Measurements from ENCODE around the gene SLC35B2.

SLC35B2 gene

DNA sequence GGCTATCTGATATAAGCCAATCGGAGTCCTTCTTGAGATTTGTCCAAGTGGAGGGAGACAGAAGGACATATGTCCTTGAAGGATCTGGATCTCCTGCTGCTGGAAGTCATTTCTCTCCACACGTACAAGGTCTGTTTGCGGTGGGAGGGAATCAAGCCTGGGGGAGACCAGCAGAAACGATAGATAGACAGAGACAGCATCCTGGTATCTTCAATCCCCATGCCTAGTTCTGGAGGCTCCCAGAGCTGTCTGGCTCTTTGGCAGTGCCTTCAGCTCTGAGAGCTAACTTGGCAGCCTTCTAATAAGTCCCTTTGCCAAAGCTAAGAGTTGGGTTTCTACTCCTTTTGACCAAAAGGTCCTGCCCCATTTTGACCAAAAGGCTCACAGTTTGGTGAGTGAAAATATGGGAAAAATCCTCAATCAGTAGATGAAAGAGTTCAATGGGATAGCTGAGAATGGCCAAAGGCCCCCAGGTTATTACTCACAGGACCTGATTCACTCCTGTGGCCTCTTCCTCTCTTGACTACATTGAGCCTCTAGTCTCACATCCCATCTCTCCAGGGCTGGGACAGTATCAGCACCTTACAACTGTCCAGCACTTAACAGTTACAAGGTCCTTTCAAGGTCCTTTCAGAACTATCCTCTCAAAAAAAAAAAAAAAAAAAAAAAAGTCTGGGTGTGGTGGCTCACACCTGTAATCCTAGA is 35.5 kb upstream of the SLC35B2 start:
- TF ChIP-seq, protein P1, sequence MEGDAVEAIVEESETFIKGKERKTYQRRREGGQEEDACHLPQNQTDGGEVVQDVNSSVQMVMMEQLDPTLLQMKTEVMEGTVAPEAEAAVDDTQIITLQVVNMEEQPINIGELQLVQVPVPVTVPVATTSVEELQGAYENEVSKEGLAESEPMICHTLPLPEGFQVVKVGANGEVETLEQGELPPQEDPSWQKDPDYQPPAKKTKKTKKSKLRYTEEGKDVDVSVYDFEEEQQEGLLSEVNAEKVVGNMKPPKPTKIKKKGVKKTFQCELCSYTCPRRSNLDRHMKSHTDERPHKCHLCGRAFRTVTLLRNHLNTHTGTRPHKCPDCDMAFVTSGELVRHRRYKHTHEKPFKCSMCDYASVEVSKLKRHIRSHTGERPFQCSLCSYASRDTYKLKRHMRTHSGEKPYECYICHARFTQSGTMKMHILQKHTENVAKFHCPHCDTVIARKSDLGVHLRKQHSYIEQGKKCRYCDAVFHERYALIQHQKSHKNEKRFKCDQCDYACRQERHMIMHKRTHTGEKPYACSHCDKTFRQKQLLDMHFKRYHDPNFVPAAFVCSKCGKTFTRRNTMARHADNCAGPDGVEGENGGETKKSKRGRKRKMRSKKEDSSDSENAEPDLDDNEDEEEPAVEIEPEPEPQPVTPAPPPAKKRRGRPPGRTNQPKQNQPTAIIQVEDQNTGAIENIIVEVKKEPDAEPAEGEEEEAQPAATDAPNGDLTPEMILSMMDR (IDR thresholded peaks at IDR 0.05) = no peak

DNA sequence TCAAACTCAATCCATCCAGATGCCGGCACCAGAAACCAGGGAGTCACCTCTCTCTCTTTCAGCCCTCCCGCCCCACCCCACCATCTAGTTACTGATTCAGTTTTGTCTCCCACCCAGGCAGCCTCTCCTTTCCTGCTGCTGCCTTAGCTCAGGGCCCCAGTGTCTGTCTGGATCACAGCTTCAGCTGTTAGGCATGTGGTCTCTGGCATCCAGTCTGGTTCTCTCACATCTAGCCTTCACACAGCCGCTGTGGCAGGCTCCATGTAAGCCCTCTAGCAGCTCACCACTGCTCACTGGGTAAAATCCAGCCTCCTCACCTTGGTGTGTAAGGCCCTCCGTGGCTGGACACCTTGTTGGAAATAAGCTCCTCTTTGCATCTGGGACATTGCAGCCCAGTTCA is 34.5 kb upstream of the SLC35B2 start:
- TF ChIP-seq, protein P1 (IDR thresholded peaks at IDR 0.05) = no peak

DNA sequence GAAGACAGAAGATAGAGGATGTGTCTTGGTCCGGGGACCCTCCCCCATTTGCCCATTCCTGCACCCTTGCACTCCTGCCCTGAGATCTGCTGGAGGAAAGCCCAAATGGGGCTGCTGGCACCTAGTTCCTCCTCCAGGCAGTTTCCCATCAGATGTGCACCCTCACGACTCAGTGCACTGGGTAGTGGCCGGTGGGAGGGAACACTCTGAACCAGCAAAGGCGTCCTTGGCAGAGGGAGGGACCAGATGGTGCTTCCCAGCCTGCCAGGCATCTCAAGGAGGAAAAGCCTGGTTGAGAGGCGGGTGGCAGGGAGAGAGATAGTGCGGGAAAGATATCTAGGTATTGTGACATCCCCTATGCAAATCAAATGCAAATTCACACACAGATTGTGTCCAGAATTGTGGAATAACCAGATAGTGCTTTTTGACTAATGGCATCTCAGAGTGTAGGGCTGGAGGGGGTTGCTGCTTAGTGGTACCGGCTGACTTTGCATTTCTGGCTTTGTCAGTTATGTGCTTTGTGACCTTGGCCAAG is 32.5 kb upstream of the SLC35B2 start:
- TF ChIP-seq, protein P1 (IDR thresholded peaks at IDR 0.05) = no peak

DNA sequence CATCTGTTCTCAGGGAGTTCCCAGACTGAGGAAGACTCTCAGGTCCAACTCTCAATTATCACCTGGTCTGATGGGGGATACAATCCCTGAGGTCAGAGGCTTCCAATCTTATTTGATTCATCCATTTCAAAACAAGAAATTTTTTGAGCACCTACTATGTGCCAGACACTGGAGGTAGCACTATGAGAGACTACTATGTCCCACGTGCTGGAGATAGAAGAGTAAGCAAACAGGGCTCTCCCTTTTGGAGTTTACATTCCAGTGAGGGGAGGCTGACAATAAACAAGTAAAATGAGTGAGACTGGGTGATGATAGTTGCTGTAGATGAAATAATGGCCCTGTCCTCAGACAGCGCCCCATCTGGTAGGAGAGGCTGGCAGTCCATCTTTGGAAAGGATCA is 29.4 kb upstream of the SLC35B2 start:
- TF ChIP-seq, protein P1 (IDR thresholded peaks at IDR 0.05) = no peak

DNA sequence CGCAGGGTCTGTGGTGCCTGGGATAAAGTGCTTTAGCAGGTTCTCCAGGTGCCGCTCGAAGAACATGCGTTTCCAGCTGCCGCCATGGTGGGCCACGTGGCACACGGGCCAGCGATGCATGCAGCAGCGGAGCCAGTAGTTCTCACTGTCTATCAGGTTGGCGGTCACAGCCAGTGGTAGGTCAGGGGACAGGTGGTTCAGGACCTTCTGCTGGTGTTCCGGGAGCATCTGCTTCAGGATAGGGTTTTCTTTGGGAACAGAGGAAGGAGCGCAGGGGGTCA is 28.9 kb upstream of the SLC35B2 start:
- TF ChIP-seq, protein P1 (IDR thresholded peaks at IDR 0.05) = no peak

DNA sequence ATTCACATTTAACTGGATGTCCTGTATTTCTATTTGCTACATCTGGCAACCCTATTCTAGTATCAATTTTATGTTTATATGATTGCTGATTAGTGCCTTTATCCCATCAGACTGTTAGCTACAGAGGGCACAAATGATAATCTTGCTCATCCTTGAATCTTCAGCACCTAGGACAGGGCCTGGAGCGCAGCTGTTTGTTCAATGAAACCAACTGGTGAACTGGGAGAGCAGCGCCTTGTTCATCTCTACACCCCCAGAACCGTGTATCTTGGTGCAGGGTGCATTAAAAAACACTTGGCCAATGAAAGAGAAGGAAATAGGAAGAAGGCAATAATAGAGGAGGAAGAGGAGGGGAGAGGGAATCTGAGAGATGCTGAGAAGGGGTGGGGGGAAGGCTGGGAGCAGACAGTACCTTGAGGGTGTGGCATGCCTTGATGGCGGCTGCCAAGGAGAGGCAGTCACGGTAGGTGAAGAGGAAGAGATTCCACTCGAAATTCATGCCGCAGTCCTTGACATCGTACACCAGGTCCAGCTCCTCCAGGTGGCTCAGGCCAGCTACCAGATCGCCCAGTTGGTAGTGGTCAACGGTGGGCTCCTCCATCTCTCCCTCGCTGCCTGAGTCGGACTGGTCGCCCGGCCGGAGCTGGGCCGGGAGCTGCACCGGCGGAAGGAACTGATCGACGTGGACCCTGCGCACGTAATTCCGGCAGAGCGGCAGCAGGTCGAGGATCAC is 28.4 kb upstream of the SLC35B2 start:
- TF ChIP-seq, protein P1 (IDR thresholded peaks at IDR 0.05) = no peak

DNA sequence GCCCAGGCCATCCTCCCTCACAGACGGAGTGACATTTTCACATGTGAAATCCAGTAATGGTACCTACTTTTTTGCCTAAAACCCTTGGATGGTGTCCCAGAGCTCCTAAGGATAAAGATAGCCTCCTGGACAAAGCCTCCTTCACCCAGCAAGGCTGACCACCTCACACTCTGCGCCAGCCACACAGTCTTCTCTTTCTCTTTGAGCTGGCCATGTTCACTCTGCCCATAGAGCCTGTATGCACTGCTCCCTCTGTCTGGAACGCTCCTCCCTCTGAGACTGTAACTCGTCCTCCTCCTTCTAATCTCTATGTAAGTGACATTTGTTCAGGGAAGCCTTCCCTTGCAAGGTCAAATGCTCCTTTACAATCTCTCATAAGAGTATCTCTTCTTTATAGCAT is 27.5 kb upstream of the SLC35B2 start:
- TF ChIP-seq, protein P1 (IDR thresholded peaks at IDR 0.05) = no peak
